ENCODE results near the gene MPDZ.

MPDZ gene

GRCh38 chr9:13128266-13128860 lies 151.1 kb downstream of the MPDZ start:
- DNase-seq, result no peak

GRCh38 chr9:13127131-13127530 lies 152.4 kb downstream of the MPDZ start:
- no peak for DNase-seq

- DNase-seq, result no peak
Measured at GRCh38 chr9:13125261-13125660, 154.2 kb downstream of the MPDZ start.

- DNase-seq, result no peak
Measured at GRCh38 chr9:13122756-13123369, 156.6 kb downstream of the MPDZ start.

- DNase-seq, result no peak
Measured at GRCh38 chr9:13118313-13118712, 161.2 kb downstream of the MPDZ start.

- DNase-seq, result no peak
Measured at GRCh38 chr9:13116292-13116691, 163.2 kb downstream of the MPDZ start.

GRCh38 chr9:13113751-13114150 lies 165.7 kb downstream of the MPDZ start:
- DNase-seq, result no peak

GRCh38 chr9:13113216-13113615 lies 166.3 kb downstream of the MPDZ start:
- DNase-seq, result no peak

GRCh38 chr9:13111778-13112177 lies 167.7 kb downstream of the MPDZ start:
- no peak for DNase-seq

- no peak for DNase-seq
Measured at GRCh38 chr9:13110766-13111417, 168.6 kb downstream of the MPDZ start.

- DNase-seq, result no peak
Measured at GRCh38 chr9:13109781-13110180, 169.7 kb downstream of the MPDZ start.

GRCh38 chr9:13107008-13107407 lies 172.5 kb downstream of the MPDZ start:
- DNase-seq, result no peak

GRCh38 chr9:13100914-13101572 lies 178.4 kb downstream of the MPDZ start:
- no peak for DNase-seq

- DNase-seq, result no peak
Measured at GRCh38 chr9:13095056-13095455, 184.4 kb downstream of the MPDZ start.

GRCh38 chr9:13090628-13091027 lies 188.9 kb downstream of the MPDZ start:
- DNase-seq, result no peak

- DNase-seq, result no peak
Measured at GRCh38 chr9:13089666-13090065, 189.8 kb downstream of the MPDZ start.

- no peak for DNase-seq
Measured at GRCh38 chr9:13088720-13089427, 190.6 kb downstream of the MPDZ start.

GRCh38 chr9:13083963-13084528 lies 195.4 kb downstream of the MPDZ start:
- DNase-seq, result no peak

- no peak for DNase-seq
Measured at GRCh38 chr9:13083366-13083765, 196.1 kb downstream of the MPDZ start.

GRCh38 chr9:13082796-13083195 lies 196.7 kb downstream of the MPDZ start:
- no peak for DNase-seq

GRCh38 chr9:13078164-13078563 lies 201.3 kb downstream of the MPDZ start:
- DNase-seq, result no peak

GRCh38 chr9:13076616-13077015 lies 202.9 kb downstream of the MPDZ start:
- no peak for DNase-seq

- DNase-seq, result no peak
Measured at GRCh38 chr9:13071921-13072320, 207.6 kb downstream of the MPDZ start.

All from CD4-positive, alpha-beta T cell treated with Interleukin-6 for 4 hours (primary cell).